Lower leg skin (tissue), 4 donors: ENCODE results near the gene SPINK2. TPM values are rescaled to one million over a fixed set of nuclear protein-coding genes. Genes with fewer than 3 reads are reported as not detected.

Experiments used
- DNase-seq, 2 donors: peaks; one replicate each; pipeline ENCODE4 v3.0.0-alpha.2; 2019; ENCODE audit warnings: low spot score in 2 of 2
- H3K4me3 ChIP-seq: fragments of 200-600 bp; sonication (generic); 2 replicates; pipeline ENCODE4 v1.5.1; 2017; ENCODE audit warnings: mild to moderate bottlenecking, low read depth; ENCODE audit not compliant: poor library complexity, severe bottlenecking
- POLR2A ChIP-seq, 2 donors: fragments of 450-650 bp; IDR thresholded peaks; one replicate each; pipeline ENCODE4 v1.6.1; 2016 to 2017; ENCODE audit warnings: antibody characterized with exemption in 2 of 2, mild to moderate bottlenecking in 1 of 2, moderate library complexity in 1 of 2
- WGBS, 2 donors: methylation state at CpG; one replicate each; pipeline ENCODE4 v1.1.5; 2018; 5-methylcytosine and 5-hydroxymethylcytosine counted together
- intact Hi-C: fragments of 100-400 bp; cut with DNase I; formaldehyde crosslinking; loops from one replicate; pipeline ENCODE4 v1.15.0; 2023; ENCODE audit warnings: low total_unique reads
- total RNA-seq, 4 donors: library from RNA; depleted of rRNA; stranded (reverse); fragments of >200 nt; gene quantifications; one replicate each; pipeline ENCODE4 v1.1.0, GENCODE V29; 2016
- TF ChIP-seq, protein P1 (sequence below), 3 donors: fragments of 450-650 bp; IDR thresholded peaks; one replicate each; pipeline ENCODE4 v1.5.1; 2016; ENCODE audit warnings: antibody characterized with exemption in 3 of 3, mild to moderate bottlenecking in 3 of 3, moderate library complexity in 2 of 3

Gene SPINK2
- total RNA-seq, 4 donors from 2014 or later = not detected

DNA sequence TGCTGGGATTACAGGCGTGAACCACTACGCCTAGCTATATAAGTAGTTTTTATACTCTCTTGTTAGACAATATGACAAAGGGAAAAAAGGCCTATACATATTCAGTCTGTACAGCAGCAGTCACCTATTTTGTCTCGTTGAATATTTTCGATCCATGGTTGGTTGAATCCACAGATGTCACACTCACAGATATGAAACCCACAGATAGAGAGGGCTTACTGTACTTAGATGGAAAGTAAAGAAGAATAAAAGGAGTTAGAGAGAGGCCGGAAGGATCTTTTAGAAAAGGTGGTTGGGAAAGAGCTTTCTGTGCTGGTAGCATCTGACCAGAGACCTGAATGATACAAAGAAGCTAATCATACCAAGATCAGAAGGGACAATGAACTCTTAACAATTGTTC is 38.3 kb upstream of the SPINK2 start:
- no peak overlapping the region for H3K4me3 ChIP-seq
- DNase-seq = no peak
- 96 to 98% methylated on average over 5 of the region's 5 CpGs for WGBS, 2 donors
- no peak for TF ChIP-seq POLR2A (IDR thresholded peaks at IDR 0.05)
- TF ChIP-seq, protein P1, sequence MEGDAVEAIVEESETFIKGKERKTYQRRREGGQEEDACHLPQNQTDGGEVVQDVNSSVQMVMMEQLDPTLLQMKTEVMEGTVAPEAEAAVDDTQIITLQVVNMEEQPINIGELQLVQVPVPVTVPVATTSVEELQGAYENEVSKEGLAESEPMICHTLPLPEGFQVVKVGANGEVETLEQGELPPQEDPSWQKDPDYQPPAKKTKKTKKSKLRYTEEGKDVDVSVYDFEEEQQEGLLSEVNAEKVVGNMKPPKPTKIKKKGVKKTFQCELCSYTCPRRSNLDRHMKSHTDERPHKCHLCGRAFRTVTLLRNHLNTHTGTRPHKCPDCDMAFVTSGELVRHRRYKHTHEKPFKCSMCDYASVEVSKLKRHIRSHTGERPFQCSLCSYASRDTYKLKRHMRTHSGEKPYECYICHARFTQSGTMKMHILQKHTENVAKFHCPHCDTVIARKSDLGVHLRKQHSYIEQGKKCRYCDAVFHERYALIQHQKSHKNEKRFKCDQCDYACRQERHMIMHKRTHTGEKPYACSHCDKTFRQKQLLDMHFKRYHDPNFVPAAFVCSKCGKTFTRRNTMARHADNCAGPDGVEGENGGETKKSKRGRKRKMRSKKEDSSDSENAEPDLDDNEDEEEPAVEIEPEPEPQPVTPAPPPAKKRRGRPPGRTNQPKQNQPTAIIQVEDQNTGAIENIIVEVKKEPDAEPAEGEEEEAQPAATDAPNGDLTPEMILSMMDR (IDR thresholded peaks at IDR 0.05) = no peak
- intact Hi-C loops = no loop called here

DNA sequence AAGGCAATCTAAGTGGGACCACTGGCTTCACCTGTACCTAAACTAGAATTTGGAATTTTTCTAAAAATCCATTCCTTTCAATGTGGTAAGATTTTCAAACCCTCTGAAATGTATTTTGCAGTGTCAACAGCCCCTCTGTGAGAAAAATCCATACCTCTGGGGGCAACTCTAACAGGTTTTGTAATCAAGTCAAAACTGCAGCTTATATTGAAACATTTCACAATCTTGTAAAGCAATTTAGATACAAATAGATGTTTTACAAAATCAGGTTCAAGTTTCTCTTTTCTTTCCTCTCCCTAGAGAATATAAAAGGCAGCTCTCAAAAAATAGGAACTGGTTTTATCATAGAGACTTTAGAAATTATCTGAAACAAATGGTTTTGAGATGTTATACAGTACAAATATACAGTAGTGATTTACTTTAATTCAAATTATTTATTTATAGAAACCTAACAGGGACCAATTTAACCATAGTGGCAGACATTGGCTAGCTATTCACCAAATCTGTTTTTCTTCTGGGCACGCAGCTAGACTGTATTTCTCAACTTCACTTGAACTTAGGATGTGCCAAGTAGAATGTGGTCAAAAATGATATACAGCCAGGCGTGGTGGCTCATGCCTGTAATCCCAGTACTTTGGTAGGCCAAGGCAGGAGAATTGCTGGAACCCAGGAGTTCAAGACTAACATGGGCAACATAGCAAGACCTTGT is 36.3 kb upstream of the SPINK2 start:
- DNase-seq = no peak
- H3K4me3 ChIP-seq = no peak overlapping the region
- intact Hi-C loops = no loop called here
- TF ChIP-seq, protein P1 (IDR thresholded peaks at IDR 0.05) = no peak
- TF ChIP-seq POLR2A (IDR thresholded peaks at IDR 0.05) = no peak
- 50 to 52% methylated on average over 2 of the region's 2 CpGs for WGBS, 2 donors

DNA sequence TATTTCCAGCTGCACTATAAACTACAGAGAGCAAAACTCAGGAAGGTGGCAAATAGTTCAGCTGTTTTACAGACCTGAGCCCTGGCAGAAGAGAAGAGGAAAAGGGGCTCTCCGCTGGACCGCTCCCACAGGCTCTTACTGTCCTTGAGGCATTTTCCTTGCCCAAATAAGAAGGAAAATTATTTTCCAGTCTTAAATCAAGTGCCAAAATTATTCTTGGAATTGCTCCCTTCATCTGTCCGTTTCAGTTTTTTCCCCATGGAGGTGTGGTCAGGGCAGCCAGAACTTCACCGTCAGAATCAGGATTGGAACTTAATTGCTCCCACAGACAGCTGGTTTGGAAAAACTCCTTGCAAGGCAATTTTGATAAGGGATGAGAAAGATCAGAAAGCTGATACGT is 35.2 kb upstream of the SPINK2 start:
- no peak for DNase-seq
- no peak for TF ChIP-seq POLR2A (IDR thresholded peaks at IDR 0.05)
- TF ChIP-seq, protein P1 (IDR thresholded peaks at IDR 0.05) = no peak
- intact Hi-C loops = no loop called here
- WGBS, 2 donors = 34 to 45% methylated on average over 5 of the region's 5 CpGs
- H3K4me3 ChIP-seq = no peak overlapping the region

DNA sequence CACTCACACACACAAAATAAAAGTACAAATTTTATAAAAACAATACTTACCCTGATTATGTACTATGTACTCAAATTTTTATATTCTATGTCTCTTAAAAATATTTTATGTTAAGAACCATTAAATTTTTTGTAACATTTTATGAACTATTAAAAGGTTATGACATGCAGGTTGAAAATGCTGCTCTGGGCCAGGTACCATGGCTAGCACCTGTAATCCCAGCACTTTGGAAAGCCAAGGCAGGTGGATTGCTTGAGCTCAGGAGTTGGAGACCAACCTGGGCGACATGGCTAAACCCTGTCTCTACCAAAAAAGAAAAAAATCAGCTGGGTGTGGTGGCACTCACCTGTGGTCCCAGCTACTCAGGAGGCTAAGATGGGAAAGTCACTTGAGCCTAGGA is 29.4 kb upstream of the SPINK2 start:
- intact Hi-C loops = no loop called here
- 75 to 91% methylated on average over 1 of the region's 1 CpG for WGBS, 2 donors
- no peak overlapping the region for H3K4me3 ChIP-seq
- TF ChIP-seq, protein P1 (IDR thresholded peaks at IDR 0.05) = no peak
- no peak for TF ChIP-seq POLR2A (IDR thresholded peaks at IDR 0.05)
- no peak for DNase-seq

DNA sequence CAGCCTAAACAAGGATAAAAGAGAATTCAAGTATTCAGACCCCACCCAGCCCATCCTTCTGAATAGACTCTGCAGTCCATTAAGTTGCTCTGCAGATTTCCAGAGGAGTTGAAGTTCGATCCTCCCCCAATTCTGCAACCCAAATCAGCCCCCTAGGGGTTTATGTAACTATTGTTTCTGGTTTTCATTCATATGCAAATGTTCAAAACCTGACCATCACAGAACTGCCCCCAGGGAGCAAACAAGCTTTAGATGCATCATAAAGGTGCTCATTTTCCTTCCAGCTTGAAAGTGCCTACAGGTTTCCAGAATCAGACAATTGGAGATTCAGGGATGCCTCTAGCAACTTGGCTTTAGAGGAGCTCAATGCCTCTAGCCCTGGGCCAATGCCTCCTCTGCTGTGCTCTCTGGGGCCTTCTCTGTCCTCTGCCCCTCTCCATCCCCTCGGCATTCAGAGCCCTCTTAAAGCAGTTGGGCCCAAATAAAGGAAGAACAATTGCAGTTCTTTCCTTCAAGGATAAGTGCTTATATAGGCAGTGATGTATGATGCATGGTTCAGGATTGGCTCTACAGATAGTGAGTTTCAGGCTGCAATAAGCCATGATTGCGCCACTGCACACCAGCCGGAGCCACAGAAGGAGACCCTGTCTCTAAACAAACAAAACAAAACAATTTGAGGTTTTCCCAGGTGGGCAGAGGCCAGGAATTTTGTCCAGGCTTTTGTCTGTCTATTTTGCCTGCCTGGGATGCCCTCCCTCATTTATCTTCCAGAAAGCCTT is 23.5 kb upstream of the SPINK2 start:
- WGBS, 2 donors = 87% methylated on average over 4 of the region's 4 CpGs
- intact Hi-C loops = no loop called here

More for the DNA sequence above, 23.5 kb upstream of the SPINK2 start:
- TF ChIP-seq, protein P1 (IDR thresholded peaks at IDR 0.05) = no peak
- no peak for TF ChIP-seq POLR2A (IDR thresholded peaks at IDR 0.05)
- H3K4me3 ChIP-seq = no peak overlapping the region
- no peak for DNase-seq
